Activated CD4-positive, CD25-positive, alpha-beta regulatory T cell treated with anti-CD3 and anti-CD28 coated beads, Interleukin-2, amount 50 U/mL, for 72 hours (primary cell): ENCODE results near the gene CDCP1.

Experiments
- DNase-seq: peaks from one replicate; pipeline ENCODE4 v3.0.0; 2021

CDCP1 gene

DNA sequence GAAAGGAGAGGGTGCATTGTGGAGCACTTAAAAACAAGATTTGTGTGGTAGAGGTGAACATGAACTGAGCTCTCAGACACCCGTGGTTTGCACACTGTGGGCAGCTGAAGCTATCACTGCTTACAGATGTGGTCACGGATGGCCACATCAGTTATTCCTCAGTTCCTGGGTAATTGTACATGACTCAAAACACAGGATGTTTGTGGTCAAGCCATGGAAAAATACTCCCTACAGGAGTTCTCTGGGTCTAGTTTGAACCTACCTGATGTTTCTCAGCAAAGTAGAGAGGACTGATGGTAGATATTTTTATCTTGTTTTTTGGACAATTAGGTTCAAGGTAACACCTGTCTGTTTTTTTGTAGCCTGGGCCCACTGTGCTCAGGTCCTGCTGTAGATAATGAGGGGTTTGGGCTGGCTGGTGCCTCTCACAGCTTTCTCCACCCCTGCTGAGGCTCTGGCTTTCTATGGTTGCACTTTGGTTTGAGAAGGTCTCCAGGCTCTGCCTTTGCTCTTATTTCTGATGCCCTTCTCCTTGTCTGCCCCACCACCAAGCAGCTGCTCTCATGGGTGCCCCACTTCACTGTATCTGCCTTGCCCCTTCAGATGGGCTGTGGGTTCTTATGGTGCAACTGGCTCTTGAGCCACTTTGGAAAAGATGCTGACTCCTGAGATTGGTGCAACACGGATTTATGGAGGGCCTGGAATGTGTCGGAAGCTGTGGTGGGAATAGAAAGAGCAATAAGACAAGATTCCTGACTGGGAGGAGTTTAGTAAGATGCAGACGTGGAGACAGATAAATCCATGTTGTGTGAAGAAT is 40.1 kb downstream of the CDCP1 start:
- peak; percentile 52 for DNase-seq

DNA sequence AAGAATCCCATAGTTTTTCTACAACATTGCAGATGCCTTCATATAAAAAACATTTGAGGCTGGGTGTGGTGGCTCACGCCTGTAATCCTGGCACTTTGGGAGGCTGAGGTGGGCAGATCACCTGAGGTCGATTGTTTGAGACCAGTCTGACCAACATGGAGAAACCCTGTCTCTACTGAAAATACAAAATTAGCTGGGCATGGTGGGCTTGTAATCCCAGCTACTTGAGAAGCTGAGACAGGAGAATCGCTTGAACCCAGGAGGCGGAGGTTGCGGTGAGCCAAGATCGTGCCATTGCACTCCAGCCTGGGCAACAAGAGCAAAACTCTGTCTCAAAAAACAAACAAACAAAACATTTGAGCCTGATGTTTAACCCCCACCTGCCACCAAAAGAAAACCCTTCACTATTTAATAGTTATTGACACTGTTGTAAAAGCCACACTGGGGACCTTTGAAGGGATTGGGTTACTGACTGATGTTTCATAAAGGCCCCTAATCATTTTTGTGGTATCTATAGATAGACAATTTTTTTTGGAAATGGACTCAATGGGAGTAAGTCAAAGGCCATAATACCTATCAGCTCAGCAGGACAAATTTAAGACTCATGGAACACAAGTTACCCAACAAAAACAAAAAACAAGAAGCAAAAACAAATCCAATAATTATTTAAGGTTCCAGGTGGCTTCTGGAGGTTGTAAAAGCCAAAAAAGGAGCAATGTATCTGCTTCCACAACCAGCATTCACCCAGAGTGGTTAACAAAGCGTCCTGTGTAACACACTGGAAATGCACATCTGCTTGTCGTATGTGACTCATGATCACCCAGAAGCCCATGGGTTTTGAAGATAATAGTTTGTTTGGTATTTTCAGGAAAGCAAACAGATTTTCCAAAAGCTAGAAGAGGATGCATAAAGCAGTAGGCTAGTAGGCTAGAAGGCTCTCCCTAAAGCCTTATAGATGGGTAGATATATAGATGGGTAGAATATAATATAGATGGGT is 41.2 kb downstream of the CDCP1 start:
- no peak for DNase-seq

DNA sequence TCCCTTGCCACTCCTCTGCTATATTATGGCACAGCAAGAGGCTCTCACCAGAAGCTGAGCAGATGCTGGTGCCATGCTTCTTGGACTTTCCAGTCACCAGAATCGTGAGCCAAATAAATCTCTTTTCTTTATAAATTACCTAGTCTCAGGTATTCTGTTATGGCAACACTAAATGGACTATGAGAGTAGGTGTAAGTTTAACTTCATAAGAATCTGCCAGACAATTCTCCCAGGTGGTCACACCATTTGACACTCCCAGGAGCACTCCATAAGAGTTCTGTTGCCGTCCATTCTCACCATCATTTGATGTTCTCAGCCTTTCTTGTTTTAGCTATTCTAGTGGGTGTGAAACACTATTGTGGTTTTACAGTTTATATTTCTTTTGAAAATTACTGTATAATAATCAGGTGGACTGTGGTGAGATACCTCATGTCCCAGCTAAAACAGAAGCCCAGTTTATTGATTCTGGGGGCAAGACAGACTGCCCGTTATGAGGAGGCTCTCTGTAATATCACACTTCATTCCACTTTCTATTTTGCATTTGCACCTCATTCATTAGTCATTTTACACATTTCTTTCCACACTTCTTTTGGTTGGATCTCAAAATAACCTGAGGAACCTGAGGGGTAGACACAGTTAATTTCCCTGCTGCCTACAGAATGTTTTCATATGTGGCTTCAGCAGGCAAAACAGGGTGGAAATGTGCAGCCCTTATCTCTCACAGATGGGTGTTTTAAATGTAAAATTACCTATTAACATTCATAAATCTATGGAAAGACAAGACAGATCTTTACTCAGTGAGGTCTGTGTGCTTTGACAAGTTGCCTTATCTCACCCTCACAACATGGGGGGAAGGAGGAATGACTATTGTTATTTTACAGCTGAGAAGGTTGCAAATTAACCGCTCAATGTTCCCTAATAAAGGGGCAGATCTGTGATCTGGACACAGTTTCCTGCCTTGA is 42.1 kb downstream of the CDCP1 start:
- DNase-seq, result no peak

DNA sequence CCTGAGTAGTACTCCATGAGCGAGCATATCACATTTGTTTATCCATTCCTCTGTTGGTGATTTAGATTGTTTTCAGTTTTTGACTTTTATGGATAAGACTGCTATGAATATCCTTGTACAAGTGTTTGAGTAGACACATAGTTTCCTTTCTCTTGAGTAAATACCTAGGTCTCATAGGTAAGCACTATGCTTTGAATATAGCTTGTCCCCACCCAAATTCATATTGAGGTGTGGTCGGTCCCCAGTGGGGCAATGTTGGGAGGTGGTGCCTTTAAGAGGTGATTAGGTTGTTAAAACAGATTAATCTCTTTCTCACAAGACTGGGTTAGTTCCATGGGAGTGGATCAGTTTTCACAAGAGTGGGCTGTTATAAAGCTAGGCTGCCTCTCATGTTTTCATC is 42.8 kb downstream of the CDCP1 start:
- no peak for DNase-seq

DNA sequence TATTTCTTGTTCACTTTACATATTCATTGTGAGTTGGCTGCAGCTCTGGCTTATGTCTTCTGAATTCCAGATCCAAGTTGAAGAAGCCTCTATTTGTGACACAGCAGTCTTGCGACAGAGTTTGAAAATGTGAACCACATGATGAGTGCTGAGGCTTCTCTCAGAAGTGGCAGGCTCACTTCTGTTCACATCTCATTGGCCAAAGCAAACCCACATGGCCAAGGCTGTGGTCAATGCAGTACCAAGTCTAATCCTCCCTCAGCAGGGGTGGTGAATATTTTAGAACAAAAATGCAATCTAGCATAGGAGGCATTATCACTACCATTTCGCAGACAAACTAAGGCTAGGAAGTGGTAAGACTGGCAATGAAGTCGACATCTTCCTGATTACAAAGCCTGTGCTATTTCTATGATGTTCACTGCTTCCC is 45.2 kb downstream of the CDCP1 start:
- no peak for DNase-seq

DNA sequence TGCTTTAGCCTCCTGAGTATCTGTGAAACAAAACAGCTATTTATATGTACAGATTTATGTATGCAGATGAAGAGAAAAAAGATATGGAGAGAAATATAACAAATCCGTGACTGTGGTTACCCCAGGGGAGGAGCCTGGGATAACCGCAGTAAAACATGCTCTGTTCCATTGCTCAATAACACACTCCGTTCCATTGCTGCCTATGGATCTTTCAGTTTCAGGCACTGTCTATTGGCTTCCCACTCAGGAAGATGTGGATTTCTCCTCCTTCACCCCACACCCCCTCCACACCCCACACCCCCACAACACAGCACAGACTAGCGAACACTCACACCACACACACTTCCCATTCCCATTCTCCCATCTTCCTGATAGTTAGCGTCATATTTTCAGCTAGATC is 47.9 kb downstream of the CDCP1 start:
- no peak for DNase-seq

DNA sequence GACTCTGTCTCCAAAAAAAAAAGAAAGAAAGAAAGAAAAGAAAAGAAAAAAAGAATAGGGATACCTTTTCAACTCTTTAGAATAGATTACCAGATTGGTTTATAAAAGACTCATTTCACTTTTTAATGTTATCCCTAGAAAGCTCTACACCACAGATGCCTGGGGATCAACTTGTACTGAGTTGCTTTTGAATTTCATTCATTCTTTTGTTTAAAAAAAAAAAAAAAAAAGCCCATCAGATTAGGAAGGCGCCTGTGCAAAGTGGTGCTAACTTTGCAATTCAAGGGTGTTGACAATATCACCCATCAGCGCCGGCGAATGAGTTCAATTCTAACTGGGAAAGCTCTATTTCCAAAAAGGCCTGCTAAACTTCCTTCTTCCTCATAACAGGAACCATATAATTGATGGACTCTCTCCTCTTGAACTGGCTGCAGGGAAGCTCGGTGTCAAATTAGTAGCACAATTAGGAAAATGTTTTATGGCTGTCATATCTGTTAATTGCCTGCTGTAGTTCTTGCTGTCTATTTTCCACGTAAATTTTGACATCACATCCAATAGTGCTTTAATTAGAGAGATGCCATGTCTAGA is 48.8 kb downstream of the CDCP1 start:
- DNase-seq, result no peak

DNA sequence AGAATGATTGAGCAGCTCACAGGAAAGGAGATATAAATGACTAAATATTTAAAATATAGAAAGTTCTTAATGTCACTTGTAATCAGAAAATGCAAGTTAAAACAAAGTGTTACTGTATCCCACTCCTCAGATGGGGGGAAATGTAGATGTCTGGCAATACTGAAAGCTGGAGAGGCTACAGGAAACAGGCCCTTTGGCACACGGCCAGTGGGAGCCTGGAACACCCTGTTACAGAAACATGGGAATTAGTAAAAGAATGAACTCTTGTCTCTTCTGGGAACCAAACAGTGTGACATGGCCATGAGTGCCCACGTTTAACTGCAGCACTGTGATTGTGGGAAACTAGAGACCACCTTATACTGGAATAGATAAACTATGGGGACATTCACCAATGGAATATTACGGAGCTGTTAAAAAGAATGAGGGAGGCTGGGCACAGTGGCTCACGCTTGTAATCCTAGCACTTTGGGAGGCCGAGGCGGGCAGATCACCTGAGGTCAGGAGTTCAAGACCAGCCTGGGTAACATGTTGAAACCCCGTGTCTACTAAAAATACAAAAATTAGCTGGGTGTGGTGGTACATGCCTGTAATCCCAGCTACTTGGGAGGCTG is 50.2 kb downstream of the CDCP1 start:
- no peak for DNase-seq

DNA sequence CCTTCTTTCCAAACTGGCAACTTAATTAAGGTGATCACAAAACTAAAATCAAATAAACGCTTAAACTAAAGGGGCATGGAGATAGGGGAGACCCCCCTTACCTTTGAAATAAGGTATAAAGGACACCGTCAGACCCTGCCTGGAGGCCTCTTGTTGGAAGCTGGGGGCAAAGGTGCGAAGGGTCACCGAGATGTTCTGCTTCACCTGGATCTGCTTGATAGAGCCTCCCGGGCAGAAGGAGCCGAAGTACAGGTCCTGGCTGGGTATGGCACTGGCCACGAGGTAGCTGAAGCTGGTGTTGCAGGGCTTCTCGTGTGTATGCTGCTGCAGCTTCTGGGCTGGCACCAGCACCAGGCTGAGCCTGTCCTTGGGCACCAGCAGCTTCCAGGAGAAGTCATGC is 53.0 kb downstream of the CDCP1 start:
- DNase-seq, result no peak

DNA sequence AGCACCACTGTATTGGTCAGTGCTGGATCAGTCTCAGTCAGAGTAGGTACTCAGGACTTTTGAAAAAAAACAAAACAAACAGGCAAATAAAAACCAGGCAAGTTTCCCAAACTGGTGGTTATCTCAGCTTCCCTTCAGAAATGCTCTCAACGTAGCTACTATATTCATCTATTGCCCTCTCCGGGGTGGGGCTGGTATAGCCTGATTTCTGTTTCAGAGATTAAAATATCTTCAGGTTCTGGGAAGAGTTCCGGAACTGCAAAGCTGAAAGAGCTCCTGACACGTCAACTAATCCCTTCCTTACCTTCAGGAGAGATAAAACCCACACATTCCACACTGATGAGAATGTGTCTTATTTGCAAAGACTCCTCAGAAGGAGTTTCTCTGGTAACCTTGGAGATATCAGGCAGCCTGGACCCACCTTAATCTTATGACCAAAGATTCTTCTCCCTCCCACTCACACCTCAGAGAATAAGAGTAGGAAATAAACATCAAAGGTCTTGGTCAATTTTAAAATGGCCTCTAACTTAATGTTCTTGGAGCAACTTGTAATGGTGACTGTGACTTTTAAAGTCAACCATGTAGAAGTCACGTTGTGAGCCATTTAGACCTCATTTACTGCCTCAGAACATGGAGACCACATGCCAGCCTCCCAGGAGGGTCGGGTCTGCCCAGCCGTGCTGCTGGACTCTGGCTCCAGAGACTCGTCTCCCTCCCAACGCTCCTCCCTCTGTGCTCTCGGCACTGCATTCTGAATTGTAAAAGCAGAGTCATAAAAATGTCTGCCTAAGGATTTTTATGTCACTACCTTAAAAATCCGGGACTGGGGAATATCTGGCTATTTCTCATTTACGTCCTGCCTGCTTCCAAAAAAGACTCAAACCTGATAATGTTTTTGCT is 53.8 kb downstream of the CDCP1 start:
- no peak for DNase-seq

DNA sequence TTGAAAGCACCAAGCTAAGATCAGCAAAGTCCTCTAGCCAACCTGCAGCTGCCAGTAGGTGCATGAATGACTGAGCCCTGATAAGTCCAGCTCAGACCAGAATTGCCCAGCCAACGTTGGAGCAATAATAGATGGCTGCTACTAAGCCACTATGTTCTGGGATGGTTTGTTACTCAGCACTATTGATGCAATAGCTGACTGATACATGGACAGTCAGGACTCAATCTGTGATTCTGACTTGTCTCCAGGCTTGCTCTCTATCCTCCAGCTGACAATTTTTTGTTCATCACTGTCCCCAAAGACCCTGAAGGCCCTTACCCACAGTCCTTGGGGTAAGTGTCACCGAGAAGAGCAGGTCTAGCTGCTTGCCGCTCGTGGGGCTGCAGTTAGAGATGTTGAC is 55.3 kb downstream of the CDCP1 start:
- no peak for DNase-seq

DNA sequence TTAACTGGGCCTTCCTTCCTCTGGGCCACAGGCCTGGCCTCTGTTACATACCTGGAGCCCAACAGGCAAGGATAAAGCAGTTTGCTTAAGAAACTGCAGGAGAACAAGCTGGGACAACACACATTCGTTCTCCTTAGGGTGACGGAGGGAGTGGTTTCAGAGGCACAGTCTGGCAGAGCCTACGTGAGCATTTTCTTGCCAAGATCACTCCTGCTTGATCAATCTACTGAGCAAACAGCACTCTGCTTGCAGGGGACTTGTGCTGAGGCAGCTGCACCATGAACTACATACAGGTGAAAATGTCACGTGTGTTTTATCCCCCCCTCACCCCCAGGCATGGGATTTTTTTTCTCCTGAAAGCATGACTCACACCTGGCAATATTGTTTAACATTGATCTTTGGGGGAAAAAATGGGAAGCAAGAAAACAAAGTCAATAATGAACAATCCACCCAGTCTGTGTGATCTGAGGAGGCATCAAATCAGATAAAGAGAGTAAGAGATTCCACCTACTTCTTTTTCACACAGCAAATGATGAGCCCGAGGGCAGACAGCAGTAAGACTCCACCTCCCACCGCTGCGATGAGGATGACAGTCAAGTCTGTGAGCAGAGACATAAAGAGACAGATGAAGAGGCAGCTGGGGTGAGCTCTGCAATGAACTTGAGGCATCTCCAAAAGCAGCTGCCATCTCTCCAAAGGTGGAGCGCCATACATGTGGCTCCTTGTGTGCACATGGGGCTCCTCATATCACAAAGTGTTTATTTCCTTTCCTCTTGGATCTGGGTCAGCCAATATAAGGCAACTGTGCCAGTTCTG is 57.4 kb downstream of the CDCP1 start:
- no peak for DNase-seq

DNA sequence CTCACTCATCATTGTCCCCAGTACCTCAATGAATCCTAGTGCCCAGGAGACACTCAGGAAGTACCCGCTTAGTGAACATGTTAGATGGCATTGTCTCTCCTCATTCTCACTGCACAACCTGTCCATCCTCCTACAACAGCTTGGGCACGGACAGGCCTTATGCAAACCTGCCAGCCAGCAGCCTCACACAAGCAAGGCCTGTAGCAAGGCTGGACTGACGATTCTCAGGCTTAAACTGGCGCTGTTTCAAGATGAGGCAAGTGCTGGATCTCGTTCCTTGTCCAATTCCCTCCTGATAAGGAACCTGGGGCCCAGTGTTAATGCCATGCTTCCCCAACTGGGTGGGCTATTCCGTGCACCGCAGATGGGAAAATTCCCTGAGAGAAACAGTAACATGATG is 59.0 kb downstream of the CDCP1 start:
- no peak for DNase-seq

DNA sequence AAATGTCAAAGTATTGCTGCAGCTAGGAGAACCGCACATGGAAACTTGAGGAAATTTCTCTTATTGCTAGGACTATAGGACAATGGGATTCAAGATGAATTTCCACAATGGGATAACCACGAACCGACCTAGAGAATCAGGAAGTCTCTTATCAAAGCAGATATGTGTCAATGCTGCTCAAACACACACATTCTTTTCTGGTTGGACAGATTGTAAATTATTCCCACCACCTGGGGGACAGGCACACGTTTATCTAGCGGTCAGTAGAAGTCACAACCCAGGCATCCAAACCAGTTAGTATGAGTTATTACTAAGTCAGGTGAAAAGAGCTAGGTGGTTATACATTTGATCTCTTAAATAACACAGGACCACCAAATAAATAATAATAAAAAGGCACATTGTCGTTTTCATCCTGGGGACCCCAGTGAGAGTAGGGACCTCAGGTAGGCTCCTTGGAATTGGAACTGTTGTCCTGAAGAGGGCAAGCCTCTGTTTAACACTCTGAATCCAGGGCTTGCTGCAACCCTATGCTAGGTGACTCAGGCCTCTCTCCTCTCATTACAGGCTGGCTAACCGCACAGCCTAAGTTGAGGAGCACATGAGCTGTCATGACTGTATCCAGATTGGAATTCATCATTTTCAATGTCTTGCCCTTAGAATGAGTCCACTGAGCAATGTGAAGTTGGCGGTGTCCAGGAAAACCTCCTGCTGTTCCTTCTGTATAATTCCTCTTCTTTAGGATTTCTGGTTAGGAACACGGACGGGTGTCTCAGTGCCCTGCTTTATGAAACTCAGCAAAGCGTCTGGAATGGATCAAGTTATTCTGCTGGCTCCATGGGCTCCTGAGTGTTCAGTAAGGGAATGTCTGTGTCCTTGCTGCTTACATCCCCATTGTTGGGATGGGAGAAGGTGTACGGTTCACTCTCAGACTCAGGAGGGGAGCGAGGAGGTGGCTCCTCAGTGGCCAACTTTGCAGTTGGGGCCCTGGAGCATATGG is 61.1 kb downstream of the CDCP1 start:
- no peak for DNase-seq

DNA sequence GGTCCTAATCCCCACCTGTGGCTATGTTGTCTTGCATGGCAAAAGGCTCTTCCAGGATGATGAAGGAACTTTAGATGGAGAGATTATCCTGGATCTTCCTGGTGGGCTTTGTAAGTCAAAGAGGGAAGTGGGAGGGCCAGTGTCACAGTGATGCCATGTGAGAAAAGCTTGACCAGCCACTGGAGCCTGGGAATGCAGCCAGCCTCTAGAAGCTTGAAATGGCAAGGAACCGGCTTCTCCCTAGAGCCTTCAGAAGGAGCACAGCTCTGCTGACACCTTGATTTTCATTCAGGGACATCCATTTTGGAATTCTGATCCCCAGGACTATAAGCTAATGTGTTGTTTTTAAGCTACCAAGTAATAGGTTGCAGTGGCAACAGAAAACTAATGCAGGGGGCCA is 61.8 kb downstream of the CDCP1 start:
- no peak for DNase-seq

DNA sequence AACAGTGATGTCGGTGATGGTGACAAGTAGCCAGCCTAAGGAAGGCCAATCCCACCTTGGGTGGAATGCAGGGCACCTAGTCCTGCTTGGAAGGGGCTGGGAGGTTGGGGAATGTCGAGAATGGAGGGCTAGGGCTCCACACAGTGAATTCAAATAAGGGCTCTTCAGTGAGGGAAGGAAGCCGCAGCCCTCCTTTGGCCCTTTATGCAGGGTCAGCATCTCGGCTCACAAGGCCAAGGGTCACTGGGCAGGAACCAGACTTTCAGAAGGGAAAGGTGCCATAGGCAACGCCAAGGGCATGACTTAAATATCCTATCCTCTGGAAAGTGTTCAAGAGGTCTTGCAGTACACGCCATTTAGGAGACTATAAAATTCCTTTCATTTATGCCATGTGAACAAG is 63.2 kb downstream of the CDCP1 start:
- no peak for DNase-seq

DNA sequence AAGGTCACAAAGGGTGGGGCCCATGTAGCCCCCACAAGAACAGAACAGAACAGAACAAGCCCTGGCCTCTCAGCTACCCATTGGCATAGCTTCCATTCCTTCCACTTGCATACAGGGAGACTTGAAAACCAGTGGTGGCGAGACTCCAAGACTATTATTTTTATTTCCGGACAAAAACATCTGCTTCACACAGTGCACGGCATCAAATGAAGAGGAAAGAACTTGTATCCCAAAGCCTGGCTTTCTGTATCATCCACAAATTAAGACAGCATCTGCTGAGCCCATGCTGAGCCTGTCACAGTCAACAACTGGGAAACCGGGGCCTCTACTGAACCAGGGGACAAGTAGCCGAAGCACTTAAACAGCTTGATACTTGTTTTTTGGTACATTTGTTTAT is 64.0 kb downstream of the CDCP1 start:
- no peak for DNase-seq

DNA sequence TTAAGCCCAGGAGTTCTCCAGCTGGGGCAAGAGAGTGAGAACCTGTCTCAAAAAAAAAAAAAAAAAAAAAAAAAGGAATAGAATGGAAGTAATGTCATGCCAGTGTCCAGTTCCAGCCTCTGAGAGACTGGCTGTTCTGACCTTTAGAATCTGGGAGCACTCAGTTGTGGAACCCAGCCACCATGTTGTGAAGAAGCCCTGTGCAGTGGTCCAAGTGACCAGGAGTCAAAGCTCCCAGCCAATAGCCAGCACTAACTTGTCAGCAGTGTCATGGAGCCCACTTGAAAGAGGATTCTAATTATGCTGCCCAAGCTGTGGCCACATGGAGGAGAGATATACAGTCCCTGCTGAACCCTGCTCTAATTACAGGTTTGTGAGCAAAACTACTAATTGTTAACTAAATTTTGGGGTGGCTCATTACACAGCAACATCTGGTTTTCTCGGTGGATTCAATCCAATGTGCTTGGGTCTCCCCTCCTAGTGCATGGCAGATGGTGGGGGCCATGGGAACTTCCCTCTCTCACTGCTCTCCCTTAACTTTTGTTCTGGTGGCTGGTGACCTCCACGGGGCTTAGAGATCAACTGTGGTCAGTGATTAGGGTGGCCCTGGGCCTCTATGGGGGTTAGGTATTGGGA is 64.6 kb downstream of the CDCP1 start:
- no peak for DNase-seq
